Measurements from ENCODE around the gene LHX1. TPM values are rescaled to one million over a fixed set of nuclear protein-coding genes. Genes with fewer than 3 reads are reported as not detected.

LHX1 gene
- total RNA-seq, 4 donors from 2014 or later = 2.8 TPM; not detected in 3

DNA sequence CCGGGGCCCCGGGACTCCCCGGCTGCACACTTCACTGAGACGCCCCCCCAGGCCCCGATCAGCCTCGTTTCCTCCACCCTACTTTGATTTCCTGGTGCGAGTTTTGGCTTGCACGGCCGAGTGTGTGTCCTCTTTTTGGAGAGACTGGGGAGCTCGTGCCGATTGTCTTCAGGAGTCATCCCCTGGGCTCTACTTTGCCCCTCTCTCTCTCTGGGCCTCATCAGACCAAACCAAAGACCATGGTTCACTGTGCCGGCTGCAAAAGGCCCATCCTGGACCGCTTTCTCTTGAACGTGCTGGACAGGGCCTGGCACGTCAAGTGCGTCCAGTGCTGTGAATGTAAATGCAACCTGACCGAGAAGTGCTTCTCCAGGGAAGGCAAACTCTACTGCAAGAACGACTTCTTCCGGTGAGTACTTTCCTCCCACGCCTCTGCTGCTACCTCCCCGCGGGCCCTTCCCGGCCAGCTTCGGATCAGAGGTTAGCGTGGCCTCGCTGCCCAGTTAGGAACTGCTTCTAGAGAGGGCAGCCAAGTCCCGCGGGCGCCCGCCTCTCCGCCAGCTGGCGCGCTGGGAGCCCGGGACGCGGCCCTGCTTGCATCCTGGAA is 787 bp downstream of the LHX1 start:
- Histone ChIP-seq H3K27me3 (peaks cover 87 to 95% of the 10 kb centered on the region in 2 donors), H3K4me3 (no peak overlapping the region), H3K9me3 (no peaks in the 10 kb centered on the region), H3K36me3 (no peaks in the 10 kb centered on the region), H3K4me1 (peaks cover 0 to 19% of the 10 kb centered on the region in 2 donors), H3K27ac (no peak overlapping the region)
- TF ChIP-seq, protein P1, sequence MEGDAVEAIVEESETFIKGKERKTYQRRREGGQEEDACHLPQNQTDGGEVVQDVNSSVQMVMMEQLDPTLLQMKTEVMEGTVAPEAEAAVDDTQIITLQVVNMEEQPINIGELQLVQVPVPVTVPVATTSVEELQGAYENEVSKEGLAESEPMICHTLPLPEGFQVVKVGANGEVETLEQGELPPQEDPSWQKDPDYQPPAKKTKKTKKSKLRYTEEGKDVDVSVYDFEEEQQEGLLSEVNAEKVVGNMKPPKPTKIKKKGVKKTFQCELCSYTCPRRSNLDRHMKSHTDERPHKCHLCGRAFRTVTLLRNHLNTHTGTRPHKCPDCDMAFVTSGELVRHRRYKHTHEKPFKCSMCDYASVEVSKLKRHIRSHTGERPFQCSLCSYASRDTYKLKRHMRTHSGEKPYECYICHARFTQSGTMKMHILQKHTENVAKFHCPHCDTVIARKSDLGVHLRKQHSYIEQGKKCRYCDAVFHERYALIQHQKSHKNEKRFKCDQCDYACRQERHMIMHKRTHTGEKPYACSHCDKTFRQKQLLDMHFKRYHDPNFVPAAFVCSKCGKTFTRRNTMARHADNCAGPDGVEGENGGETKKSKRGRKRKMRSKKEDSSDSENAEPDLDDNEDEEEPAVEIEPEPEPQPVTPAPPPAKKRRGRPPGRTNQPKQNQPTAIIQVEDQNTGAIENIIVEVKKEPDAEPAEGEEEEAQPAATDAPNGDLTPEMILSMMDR (IDR thresholded peaks at IDR 0.05) = no peak
- TF ChIP-seq POLR2A (IDR thresholded peaks at IDR 0.05) = no peak
- DNase-seq = no peak
- intact Hi-C loops (cut with DNase I; ENCODE audit: low total_unique reads) = no loop called here

DNA sequence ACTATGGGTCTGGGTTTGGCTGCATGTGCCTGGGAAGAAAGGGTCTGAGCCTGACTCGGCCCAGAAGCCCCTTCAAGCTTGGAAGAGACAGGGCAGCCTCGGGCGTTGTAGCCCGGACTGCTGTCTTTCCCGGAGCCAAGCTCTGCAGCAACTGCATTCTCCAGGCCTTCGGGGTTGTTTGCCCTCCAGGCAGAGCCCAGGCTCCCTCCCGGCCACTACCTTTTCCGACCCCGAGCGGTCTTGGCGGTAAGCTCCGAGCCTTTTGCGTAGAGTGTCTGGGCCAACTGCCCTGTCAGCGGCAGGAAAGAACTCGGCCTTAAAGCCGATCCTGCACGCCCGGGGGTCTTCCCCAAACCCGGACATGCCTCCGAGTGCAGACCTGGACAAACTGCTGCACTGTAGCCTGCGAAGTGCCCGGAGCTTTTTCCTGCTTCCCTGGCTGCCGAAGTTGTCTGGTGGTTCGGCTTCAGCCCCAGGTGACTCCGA is 1.3 kb downstream of the LHX1 start:
- Histone ChIP-seq H3K4me3 (no peak overlapping the region), H3K9me3 (no peaks in the 10 kb centered on the region), H3K27me3 (peaks cover 86 to 95% of the 10 kb centered on the region in 2 donors), H3K36me3 (no peaks in the 10 kb centered on the region), H3K27ac (no peak overlapping the region), H3K4me1 (peaks cover 0 to 19% of the 10 kb centered on the region in 2 donors)
- DNase-seq = no peak
- intact Hi-C loops (cut with DNase I; ENCODE audit: low total_unique reads) = no loop called here
- TF ChIP-seq, protein P1 (IDR thresholded peaks at IDR 0.05) = no peak
- no peak for TF ChIP-seq POLR2A (IDR thresholded peaks at IDR 0.05)

DNA sequence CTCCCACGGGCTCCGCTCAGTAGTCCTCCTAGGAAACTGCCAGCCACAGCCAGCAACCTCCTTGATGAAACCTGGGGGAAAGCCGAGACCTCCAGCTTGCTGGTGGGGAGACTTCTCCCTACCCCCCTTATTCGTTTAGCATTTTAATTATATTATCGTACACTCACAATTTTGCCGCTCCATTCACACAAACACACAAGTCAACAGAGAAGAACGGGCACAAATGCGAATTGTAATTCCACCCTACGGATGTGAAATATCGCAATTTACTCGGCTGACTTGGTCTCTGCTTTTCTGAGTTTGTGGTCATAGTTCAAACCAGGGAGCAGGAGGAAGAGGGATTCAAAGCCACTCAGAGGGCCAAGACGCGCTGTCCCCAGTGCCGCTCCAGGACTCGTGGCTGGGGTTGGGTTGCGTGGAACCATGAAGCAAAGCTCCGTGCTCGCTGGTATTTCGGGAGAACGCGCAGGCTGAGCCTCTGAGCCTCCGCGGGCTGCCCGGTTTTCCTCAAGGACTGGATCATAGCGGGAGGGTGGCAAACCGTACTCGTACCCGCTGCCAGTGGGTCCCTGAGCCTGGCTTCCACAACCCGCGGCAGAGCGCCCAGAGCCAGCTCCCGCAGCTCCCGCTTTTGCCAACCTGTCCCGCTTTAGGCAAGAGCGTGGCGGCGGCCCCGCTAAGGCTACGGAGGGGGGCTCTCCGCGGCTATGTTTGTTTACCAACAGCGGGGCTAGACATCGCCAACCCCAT is 2.0 kb downstream of the LHX1 start:
- peaks cover 0 to 19% of the 10 kb centered on the region in 2 donors for H3K4me1 ChIP-seq
- TF ChIP-seq, protein P1 (IDR thresholded peaks at IDR 0.05) = no peak
- no peak for TF ChIP-seq POLR2A (IDR thresholded peaks at IDR 0.05)
- no peak overlapping the region for H3K27ac ChIP-seq
- peaks cover 87 to 95% of the 10 kb centered on the region in 2 donors for H3K27me3 ChIP-seq
- DNase-seq = no peak
- no peaks in the 10 kb centered on the region for H3K9me3 ChIP-seq
- intact Hi-C loops (cut with DNase I; ENCODE audit: low total_unique reads) = no loop called here
- H3K4me3 ChIP-seq = no peak overlapping the region
- H3K36me3 ChIP-seq = no peaks in the 10 kb centered on the region

DNA sequence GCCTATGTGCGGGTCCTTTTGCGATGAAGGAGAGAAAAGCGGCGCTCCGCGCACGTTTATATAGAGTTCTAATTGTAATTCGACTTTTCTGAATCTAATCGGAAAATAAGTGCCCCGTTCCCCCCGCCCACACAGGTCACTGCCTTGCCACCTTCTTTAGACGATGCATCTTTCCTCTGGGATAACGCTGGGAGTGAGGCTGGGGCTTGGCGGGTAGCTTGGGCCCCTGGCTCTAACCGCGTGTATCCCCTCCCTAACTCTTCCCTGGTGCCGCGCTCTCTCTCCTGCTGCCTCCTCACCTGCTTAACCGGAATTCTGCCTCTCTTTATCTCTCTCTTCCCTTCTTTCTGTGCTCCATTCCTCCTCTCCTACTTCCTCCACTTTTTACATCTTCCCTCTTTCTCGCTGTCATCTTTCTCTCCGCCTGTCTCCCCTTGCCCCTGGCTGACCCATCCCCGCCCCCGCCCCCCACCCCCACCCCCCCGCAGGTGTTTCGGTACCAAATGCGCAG is 2.6 kb downstream of the LHX1 start:
- H3K27me3 ChIP-seq = peaks cover 90 to 95% of the 10 kb centered on the region in 2 donors
- DNase-seq = no peak
- H3K36me3 ChIP-seq = no peaks in the 10 kb centered on the region
- no peak overlapping the region for H3K27ac ChIP-seq
- no peak overlapping the region for H3K4me3 ChIP-seq
- TF ChIP-seq POLR2A (IDR thresholded peaks at IDR 0.05) = no peak
- TF ChIP-seq, protein P1 (IDR thresholded peaks at IDR 0.05) = no peak
- peaks cover 0 to 14% of the 10 kb centered on the region in 2 donors for H3K4me1 ChIP-seq
- no peaks in the 10 kb centered on the region for H3K9me3 ChIP-seq
- intact Hi-C loops (cut with DNase I; ENCODE audit: low total_unique reads) = no loop called here
